HL-60 (cell line): ENCODE results near the gene MLYCD.

Experiments used
- POLR2AphosphoS5 ChIP-seq: IDR thresholded peaks from 2 replicates; pipeline ENCODE4 v1.6.1; 2012; ENCODE audit warnings: low read depth
- SPI1 ChIP-seq: IDR thresholded peaks from 2 replicates; pipeline ENCODE4 v1.6.1; 2012; ENCODE audit warnings: low read depth, mild to moderate bottlenecking, borderline replicate concordance
- TF ChIP-seq, protein P1 (sequence below): IDR thresholded peaks from one replicate; pipeline ENCODE4 v1.5.1; 2011; ENCODE audit warnings: low read length, control low read depth, inconsistent platforms; ENCODE audit not compliant: insufficient read depth

DNA sequence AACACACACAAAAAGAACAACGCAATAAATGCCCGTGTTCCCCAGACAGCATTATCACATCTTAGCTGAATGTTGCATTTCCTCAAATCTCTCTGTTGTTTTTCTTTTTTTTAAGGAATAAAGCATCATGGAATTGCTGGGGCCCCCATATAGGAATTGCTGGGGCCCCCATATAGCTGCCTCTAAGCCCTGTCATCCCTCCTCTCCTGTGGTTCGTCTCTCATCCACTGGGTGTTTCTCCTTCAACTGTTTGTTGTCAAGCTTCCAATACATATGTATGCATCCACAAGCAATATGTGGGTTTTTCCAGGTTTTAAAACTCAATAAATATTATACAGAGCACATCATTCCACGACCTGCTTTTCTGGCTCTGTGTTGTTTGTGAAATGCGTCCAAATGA, 48.0 kb upstream of the MLYCD start:
- TF ChIP-seq, protein P1, sequence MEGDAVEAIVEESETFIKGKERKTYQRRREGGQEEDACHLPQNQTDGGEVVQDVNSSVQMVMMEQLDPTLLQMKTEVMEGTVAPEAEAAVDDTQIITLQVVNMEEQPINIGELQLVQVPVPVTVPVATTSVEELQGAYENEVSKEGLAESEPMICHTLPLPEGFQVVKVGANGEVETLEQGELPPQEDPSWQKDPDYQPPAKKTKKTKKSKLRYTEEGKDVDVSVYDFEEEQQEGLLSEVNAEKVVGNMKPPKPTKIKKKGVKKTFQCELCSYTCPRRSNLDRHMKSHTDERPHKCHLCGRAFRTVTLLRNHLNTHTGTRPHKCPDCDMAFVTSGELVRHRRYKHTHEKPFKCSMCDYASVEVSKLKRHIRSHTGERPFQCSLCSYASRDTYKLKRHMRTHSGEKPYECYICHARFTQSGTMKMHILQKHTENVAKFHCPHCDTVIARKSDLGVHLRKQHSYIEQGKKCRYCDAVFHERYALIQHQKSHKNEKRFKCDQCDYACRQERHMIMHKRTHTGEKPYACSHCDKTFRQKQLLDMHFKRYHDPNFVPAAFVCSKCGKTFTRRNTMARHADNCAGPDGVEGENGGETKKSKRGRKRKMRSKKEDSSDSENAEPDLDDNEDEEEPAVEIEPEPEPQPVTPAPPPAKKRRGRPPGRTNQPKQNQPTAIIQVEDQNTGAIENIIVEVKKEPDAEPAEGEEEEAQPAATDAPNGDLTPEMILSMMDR, result no peak
- TF ChIP-seq POLR2AphosphoS5 (no peak), SPI1 (no peak)
